Left ventricle myocardium inferior (tissue), 1 donor: ENCODE results near the gene GGA3. TPM values are rescaled to one million over a fixed set of nuclear protein-coding genes. Genes with fewer than 3 reads are reported as not detected.
A peak's percentile ranks its signal among the peaks of the same experiment; 100 is the strongest.
"Not testable (repeated sequence)": the region's sequence is repeated elsewhere in the genome, so short reads cannot be mapped to it uniquely, and the experiment has no call there.

Experiments used
- DNase-seq: peaks from one replicate; pipeline ENCODE4 v3.0.0-alpha.2; 2020
- H3K27ac ChIP-seq: fragments of 200-600 bp; replicated peaks from 2 replicates; pipeline ENCODE4 v1.8.0; 2021
- H3K27me3 ChIP-seq: fragments of 200-600 bp; 2 replicates; pipeline ENCODE4 v1.8.0; 2021; ENCODE audit warnings: low read depth
- H3K36me3 ChIP-seq: fragments of 200-600 bp; 2 replicates; pipeline ENCODE4 v1.8.0; 2021
- H3K4me1 ChIP-seq: fragments of 200-600 bp; 2 replicates; pipeline ENCODE4 v1.8.0; 2021
- H3K4me3 ChIP-seq: fragments of 200-600 bp; 2 replicates; pipeline ENCODE4 v1.8.0; 2021; ENCODE audit warnings: mild to moderate bottlenecking, moderate library complexity
- H3K9me3 ChIP-seq: fragments of 200-600 bp; replicated peaks from 2 replicates; pipeline ENCODE4 v1.8.0; 2021
- CTCF ChIP-seq: fragments of 200-600 bp; IDR thresholded peaks from 2 replicates; pipeline ENCODE4 v1.8.0; 2021; ENCODE audit warnings: antibody characterized with exemption, mild to moderate bottlenecking, borderline replicate concordance
- intact Hi-C: fragments of 100-400 bp; cut with micrococcal nuclease; formaldehyde crosslinking; loops from one replicate; pipeline ENCODE4 v1.11.0; 2022
- total RNA-seq: library from RNA; stranded (reverse); fragmentation: NEBNext Ultra II Directional; extraction: Animal tissue kit (Norgen Biotek cat#: 25700); gene quantifications from one replicate; pipeline ENCODE4 v1.2.1, GENCODE V29; 2021
- donor health status: DM: no; HTN: yes; CAD: no; lungs with severe emphysema.

Gene GGA3
- total RNA-seq, 1 donor from 2014 or later: 18.8 TPM

- Histone ChIP-seq H3K36me3 (no peaks in the 10 kb centered on the region), H3K4me1 (no peaks in the 10 kb centered on the region), H3K9me3 (no peaks in the 10 kb centered on the region), H3K27ac (no peak overlapping the region), H3K4me3 (no peak overlapping the region), H3K27me3 (no peaks in the 10 kb centered on the region)
- intact Hi-C loops: no loop called here
- DNase-seq: no peak
- TF ChIP-seq CTCF: no peak
These were observed 39.6 kb upstream of the GGA3 start for GRCh38 chr17:75301049-75301448.

- Histone ChIP-seq H3K4me3 (no peak overlapping the region), H3K27ac (no peak overlapping the region), H3K27me3 (no peaks in the 10 kb centered on the region), H3K4me1 (no peaks in the 10 kb centered on the region), H3K9me3 (no peaks in the 10 kb centered on the region), H3K36me3 (no peaks in the 10 kb centered on the region)
- no peak for DNase-seq
- TF ChIP-seq CTCF: no peak
- intact Hi-C loops: no loop called here
These were observed 38.9 kb upstream of the GGA3 start for GRCh38 chr17:75300280-75300679.

GRCh38 chr17:75295201-75296158 is 34.1 kb upstream of the GGA3 start:
- H3K27ac ChIP-seq: peak overlapping the region; percentile 60
- no peak for DNase-seq
- H3K27me3 ChIP-seq: no peaks in the 10 kb centered on the region
- TF ChIP-seq CTCF: no peak
- intact Hi-C loops: no loop called here
- no peaks in the 10 kb centered on the region for H3K9me3 ChIP-seq
- H3K4me1 ChIP-seq: no peaks in the 10 kb centered on the region
- no peak overlapping the region for H3K4me3 ChIP-seq
- no peaks in the 10 kb centered on the region for H3K36me3 ChIP-seq

GRCh38 chr17:75292810-75293448 is 31.5 kb upstream of the GGA3 start:
- H3K36me3 ChIP-seq, H3K4me3 ChIP-seq, H3K27ac ChIP-seq, H3K9me3 ChIP-seq, H3K27me3 ChIP-seq, intact Hi-C loops: not testable (repeated sequence)
- H3K4me1 ChIP-seq: peaks cover 17% of the 10 kb centered on the region
- peak; percentile 26 for DNase-seq

GRCh38 chr17:75289832-75290337 is 28.5 kb upstream of the GGA3 start:
- Histone ChIP-seq H3K27ac (peak overlapping the region; percentile 95), H3K4me3 (peak overlapping the region; percentile 82), H3K36me3 (peaks cover 16% of the 10 kb centered on the region), H3K4me1 (peaks cover 17% of the 10 kb centered on the region), H3K27me3 (no peaks in the 10 kb centered on the region), H3K9me3 (no peaks in the 10 kb centered on the region)
- DNase-seq: peak; percentile 52
- intact Hi-C loops: no loop called here
- TF ChIP-seq CTCF: peak; percentile 7
